Muscle layer of colon (tissue), 2 donors: Measurements from ENCODE around the gene IBA57.

Source experiments
- H3K27ac ChIP-seq: one replicate; pipeline ENCODE4 v1.7.0; 2013; ENCODE audit warnings: low read depth, mild to moderate bottlenecking, low read length, moderate library complexity
- H3K27me3 ChIP-seq, 2 donors: one replicate each; pipeline ENCODE4 v1.7.0; 2013; ENCODE audit warnings: low read length in 2 of 2, mild to moderate bottlenecking in 2 of 2; ENCODE audit not compliant: insufficient read depth in 2 of 2, control insufficient read depth in 1 of 2
- H3K36me3 ChIP-seq: one replicate; pipeline ENCODE4 v1.7.0; 2013; ENCODE audit warnings: mild to moderate bottlenecking, low read length; ENCODE audit not compliant: insufficient read depth
- H3K4me1 ChIP-seq: one replicate; pipeline ENCODE4 v1.7.0; 2013; ENCODE audit warnings: mild to moderate bottlenecking, low read length; ENCODE audit not compliant: insufficient read depth
- H3K4me3 ChIP-seq, 2 donors: one replicate each; pipeline ENCODE4 v1.7.0; 2013; ENCODE audit warnings: low read length in 2 of 2, low read depth in 1 of 2, mild to moderate bottlenecking in 1 of 2, moderate library complexity in 1 of 2
- H3K9ac ChIP-seq: one replicate; pipeline ENCODE4 v1.7.0; 2013; ENCODE audit warnings: low read length
- H3K9me3 ChIP-seq: one replicate; pipeline ENCODE4 v1.7.0; 2013; ENCODE audit warnings: mild to moderate bottlenecking, low read length
- donor health status: abdominal sarcoma.
- donor health status: Adenocarcinoma of cecum.

IBA57 gene

DNA sequence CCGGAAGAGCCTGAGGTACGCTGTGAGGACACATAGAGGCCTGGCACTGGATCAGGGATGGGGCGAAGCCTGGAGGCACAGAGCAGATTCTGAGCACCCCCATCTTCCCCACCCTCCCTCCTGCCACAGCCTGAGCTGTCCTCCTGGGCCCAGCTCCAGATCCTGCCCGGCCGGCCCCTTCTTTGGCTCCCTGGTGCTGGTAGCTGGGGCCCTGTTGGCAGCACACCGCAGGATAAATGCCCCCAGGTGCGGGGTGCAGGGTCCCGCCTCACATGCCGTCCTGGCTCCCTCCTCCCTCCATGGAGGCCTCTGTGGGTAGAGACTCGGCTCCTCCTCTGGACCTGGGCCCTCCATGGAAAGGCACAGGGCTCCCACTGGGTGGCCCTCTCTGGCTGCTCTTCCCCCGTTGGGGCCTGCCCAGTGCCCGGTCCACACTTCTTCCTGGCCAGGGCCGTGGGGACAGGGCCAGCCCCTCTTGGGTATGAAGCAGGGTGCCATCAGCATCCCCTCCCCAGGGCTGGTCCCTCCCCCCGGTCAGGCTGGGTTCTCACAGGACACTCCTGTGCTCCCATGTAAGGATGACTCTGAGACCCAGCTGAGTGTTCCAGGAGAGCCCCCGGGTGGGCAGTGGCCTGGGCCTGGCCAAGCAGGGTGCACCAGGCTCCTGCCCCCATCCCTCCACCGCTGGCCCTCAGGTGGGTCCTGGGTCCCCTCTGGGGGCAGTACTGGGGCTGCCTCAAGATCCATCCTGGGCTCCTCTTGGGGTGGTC lies 41.2 kb downstream of the IBA57 start:
- Histone ChIP-seq H3K27me3 (peaks cover 0 to 3% of the 10 kb centered on the region in 2 donors), H3K9me3 (no peaks in the 10 kb centered on the region), H3K27ac (no peak overlapping the region), H3K4me3 (no peak overlapping the region), H3K4me1 (no peaks in the 10 kb centered on the region), H3K36me3 (no peaks in the 10 kb centered on the region), H3K9ac (no peak overlapping the region)

DNA sequence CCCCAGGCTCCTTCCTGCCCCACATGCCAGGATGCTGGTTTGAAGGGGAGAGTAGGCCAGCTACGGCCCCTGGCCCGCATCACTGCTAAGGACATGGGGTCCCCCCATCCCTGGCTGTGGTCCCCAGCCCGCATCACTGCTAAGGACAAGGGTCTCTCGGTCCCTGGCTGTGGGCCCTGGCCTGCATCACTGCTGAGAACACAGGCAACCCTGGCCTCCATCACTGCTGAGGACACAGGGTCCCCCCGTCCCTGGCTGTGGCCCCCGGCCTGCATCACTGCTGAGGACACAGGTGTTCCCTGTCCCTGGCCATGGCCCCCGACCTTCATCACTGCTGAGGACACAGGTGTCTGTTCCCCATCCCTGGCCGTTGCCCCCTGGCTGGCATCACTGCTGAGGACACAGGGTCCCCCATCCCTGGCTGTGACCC lies 41.8 kb downstream of the IBA57 start:
- H3K4me1 ChIP-seq = no peaks in the 10 kb centered on the region
- H3K36me3 ChIP-seq = no peaks in the 10 kb centered on the region
- no peaks in the 10 kb centered on the region for H3K9me3 ChIP-seq
- H3K27me3 ChIP-seq = peaks cover 0 to 5% of the 10 kb centered on the region in 2 donors
- no peak overlapping the region for H3K9ac ChIP-seq
- H3K27ac ChIP-seq = no peak overlapping the region
- no peak overlapping the region for H3K4me3 ChIP-seq

DNA sequence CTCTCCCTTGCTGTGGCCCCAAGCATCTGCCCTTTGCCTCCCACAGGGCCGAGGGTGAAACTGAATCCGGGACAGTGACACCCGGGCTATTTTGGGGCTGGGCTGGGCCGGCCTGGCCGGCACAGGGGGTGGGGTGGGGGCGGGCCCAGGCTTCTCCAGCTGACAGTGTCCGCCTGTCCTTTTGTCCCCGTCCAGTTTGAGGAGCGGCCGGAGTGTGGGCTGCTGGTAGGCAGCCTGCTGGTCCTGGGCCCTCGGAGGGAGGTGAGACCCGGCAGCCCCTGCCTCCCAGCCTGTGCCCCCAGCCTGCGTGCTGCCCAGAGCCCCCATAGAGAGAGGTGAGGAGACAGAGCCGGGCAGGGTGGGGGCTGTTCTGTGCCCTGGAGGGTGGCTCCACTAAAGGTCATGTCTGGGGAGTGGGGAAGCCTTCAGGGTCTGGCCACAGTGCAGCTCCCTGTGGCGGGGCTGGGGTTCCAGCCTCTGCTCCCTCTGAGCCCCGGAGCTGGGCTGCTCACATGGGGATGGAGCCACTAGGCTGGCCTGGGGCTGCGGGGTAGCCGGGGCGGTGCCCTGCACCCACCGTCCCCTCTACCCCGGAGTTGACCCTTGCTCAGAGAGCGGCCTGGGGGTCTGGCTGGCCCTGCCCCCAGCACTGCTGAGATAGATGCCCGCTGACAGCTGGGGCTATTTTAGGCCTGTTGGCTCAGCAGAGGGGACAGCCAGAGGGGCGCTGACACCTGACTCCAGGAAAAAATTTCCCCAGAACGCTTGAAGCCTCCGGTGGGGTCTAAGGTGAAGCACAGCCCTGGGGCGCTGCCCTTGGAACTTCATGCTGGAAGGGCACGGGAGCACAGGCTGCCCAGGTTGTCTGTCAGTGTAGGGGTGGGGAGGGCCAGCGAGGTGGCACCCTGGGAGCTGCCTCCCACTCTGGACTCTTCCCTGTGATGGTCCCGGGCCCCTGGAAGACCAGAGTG lies 42.5 kb downstream of the IBA57 start, which contains the start of gene OBSCN:
TSS of gene OBSCN (plus strand) at position 194 of the 971 bp plus-strand sequence. CDS start 3,740 bp downstream, outside the sequence.
- Histone ChIP-seq H3K9ac (no peak within 1 kb of the TSS), H3K27ac (no peak within 1 kb of the TSS), H3K4me3 (no peak within 1 kb of the TSS), H3K4me1 (no peaks in the 10 kb centered on the region), H3K27me3 (peaks cover 0 to 12% of the 10 kb centered on the region in 2 donors), H3K9me3 (no peaks in the 10 kb centered on the region), H3K36me3 (no peaks in the 10 kb centered on the region)

DNA sequence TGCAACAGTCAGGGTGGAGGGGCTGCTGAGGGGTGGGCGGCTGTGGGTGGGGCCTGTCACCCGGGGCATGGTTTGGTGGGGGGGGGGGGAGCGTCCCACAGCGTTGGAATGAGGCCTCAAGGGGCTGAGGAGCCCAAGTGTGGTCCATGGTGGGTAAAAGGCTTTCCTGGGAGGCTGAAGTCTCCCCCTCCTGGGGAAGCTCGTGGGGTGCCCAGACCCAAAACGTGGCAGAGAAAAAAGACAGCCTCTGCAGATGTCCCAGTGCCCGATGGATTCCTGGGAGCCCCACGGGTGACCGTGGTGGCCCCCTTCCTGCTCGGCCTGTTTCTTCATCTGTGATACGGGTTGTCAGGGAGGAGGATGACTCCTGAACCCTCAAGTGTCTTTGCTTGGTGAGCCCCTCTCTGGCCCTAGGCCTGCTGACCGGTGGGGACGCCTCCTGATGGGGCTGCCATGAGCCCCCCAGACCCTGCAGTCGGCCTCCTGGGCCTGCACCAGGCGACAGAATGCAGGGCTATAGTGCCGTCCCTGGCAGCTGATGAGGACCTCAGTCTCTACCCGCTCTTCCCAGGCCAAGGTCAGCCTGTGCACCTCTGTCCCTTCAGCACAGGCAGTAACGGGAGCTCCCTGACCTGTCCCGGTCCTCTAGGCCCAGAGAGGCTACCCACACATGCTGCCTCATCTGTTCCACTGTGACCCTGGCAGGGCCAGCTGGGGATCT lies 43.4 kb downstream of the IBA57 start:
- H3K27ac ChIP-seq = no peak overlapping the region
- no peak overlapping the region for H3K9ac ChIP-seq
- no peaks in the 10 kb centered on the region for H3K4me1 ChIP-seq
- no peak overlapping the region for H3K4me3 ChIP-seq
- H3K27me3 ChIP-seq = peaks cover 0 to 13% of the 10 kb centered on the region in 2 donors
- no peaks in the 10 kb centered on the region for H3K9me3 ChIP-seq
- no peaks in the 10 kb centered on the region for H3K36me3 ChIP-seq

DNA sequence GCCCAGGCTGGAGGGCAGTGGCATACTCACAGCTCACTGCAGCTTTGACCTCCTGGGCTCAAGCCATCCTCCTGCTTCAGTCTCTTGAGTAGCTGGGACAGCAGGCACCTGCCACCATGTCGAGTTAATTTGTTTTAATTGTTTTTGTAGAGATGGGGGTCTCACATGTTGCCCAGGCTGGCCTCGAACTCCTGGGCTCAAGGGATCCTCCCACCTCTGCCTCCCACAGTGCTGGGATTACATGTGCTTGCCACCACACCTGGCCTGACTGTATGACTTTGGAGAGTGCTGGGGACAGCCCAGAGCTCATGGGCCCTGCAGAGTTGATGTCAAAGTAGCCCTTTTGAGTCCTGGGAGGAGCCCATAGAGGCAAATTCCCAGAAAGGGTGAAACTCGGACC lies 44.1 kb downstream of the IBA57 start:
- Histone ChIP-seq H3K27ac (no peak overlapping the region), H3K4me3 (no peak overlapping the region), H3K9me3 (no peaks in the 10 kb centered on the region), H3K27me3 (peaks cover 0 to 13% of the 10 kb centered on the region in 2 donors), H3K4me1 (no peaks in the 10 kb centered on the region), H3K36me3 (no peaks in the 10 kb centered on the region), H3K9ac (no peak overlapping the region)

DNA sequence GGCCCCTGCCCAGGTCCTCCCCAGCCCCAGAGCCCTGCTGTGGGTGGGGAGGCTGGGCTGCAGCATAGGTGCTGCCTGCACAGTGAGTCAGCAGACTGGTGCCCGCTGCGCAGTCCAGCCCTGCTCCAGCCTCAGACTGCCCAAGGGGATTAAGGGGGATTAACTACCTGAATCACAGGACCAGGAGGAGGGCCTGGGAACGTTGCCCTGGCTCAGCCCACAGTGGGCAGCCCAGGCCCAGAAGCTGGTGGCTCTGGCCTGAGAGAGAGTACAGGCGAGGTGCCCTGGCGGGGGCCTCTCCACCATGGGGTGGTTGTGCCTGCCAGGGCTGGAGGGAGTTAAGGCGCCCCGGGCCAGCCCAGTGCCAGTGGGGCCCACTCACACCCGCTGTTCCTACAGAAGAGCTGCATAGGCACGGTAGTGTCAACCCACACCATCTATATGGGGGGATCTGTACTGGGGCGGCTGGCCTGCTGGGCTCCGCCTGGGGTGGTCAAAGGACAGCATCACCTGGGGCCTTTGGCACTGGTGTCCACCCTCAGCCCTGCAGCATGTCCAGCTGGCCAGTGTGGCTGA lies 44.6 kb downstream of the IBA57 start:
- H3K9ac ChIP-seq = no peak overlapping the region
- H3K9me3 ChIP-seq = no peaks in the 10 kb centered on the region
- peaks cover 0 to 13% of the 10 kb centered on the region in 2 donors for H3K27me3 ChIP-seq
- no peak overlapping the region for H3K4me3 ChIP-seq
- no peaks in the 10 kb centered on the region for H3K4me1 ChIP-seq
- no peak overlapping the region for H3K27ac ChIP-seq
- H3K36me3 ChIP-seq = no peaks in the 10 kb centered on the region

DNA sequence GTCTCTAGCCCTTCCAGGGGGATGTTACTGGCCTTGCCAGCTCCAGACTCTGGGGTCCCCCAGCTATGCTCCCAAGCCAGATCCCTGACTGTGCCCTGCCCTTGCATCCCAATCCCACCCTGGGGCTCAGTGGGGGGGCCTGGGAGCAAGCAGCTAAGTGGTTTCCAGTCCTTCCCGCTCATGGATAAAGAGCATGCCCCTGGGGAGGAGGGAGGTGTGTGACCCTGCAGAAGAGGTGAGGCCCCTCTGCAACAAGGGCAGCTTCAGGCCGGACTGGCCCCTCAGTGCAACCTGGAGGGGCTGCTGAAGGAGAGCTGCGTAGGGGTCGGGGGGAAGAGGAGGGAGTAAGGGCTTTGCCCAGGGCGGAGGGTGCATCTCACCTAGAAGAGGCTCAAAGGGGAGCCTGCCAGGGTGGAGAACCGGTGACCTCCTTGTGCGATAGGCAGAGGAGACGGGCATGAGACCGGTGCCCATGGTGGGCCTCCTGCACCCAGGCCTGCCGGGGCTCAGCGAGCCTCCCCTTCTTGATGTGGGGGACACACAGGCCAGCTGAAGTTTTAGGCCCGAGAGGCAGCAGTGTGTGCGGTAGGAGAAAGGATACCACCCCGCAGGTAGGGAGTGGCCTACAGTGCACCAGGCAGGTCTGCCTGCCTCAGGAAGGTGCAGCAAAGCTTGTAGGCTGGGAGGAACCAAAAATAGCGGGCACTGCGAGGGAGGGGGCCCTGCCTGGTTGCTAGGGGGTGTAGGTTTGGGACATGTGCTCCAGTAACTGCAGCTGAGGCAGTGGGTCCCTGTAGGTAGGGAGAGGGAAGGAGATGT lies 45.3 kb downstream of the IBA57 start:
- no peak overlapping the region for H3K4me3 ChIP-seq
- H3K4me1 ChIP-seq = no peaks in the 10 kb centered on the region
- no peak overlapping the region for H3K27ac ChIP-seq
- no peaks in the 10 kb centered on the region for H3K9me3 ChIP-seq
- no peaks in the 10 kb centered on the region for H3K36me3 ChIP-seq
- no peak overlapping the region for H3K9ac ChIP-seq
- peaks cover 0 to 13% of the 10 kb centered on the region in 2 donors for H3K27me3 ChIP-seq

DNA sequence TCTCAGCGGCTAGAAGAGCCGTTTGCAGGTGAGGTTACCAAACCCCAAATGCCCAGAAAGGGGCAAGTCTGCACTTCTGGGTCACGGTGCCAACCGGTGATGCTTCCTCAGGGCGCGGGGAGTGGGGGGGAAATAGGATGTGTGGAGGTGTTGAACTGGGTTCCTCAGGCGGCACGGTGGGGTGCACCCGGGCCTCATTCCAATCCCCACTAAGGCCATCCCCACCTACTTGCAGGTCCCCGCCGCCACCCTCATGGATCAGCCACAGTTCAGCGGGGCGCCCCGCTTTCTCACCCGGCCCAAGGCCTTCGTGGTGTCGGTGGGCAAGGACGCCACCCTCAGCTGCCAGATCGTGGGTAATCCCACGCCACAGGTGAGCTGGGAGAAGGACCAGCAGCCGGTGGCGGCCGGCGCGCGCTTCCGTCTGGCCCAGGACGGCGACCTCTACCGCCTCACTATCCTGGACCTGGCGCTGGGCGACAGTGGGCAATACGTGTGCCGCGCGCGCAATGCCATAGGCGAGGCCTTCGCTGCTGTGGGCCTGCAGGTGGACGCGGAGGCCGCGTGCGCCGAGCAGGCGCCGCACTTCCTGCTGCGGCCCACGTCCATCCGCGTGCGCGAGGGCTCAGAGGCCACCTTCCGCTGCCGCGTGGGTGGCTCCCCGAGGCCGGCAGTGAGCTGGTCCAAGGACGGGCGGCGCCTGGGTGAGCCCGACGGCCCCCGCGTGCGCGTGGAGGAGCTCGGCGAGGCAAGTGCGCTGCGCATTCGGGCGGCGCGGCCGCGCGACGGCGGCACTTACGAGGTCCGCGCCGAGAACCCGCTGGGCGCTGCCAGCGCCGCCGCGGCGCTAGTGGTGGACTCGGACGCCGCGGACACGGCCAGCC lies 46.2 kb downstream of the IBA57 start:
- H3K4me3 ChIP-seq = no peak overlapping the region
- H3K27ac ChIP-seq = no peak overlapping the region
- H3K9ac ChIP-seq = no peak overlapping the region
- peaks cover 0 to 13% of the 10 kb centered on the region in 2 donors for H3K27me3 ChIP-seq
- H3K4me1 ChIP-seq = no peaks in the 10 kb centered on the region
- H3K9me3 ChIP-seq = no peaks in the 10 kb centered on the region
- no peaks in the 10 kb centered on the region for H3K36me3 ChIP-seq

DNA sequence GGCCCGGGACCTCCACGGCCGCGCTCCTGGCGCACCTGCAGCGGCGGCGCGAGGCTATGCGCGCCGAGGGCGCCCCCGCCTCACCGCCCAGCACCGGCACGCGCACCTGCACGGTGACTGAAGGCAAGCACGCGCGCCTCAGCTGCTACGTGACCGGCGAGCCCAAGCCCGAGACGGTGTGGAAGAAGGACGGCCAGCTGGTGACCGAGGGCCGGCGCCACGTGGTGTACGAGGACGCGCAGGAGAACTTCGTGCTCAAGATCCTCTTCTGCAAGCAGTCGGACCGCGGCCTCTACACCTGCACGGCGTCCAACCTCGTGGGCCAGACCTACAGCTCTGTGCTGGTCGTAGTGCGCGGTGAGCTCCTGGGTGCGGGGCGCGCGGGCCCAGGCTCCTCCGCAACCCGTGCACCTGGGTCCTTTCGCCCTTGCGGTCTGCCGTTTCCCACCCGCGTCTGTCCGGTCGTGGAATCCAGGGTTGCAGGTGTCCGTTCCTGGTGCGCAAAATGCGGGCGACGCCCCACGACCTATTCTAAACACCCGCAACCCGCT lies 46.9 kb downstream of the IBA57 start:
- H3K9me3 ChIP-seq = no peaks in the 10 kb centered on the region
- H3K36me3 ChIP-seq = no peaks in the 10 kb centered on the region
- H3K4me3 ChIP-seq = no peak overlapping the region
- peaks cover 0 to 13% of the 10 kb centered on the region in 2 donors for H3K27me3 ChIP-seq
- no peak overlapping the region for H3K9ac ChIP-seq
- H3K27ac ChIP-seq = no peak overlapping the region
- no peaks in the 10 kb centered on the region for H3K4me1 ChIP-seq
